Activated naive CD8-positive, alpha-beta T cell treated with anti-CD3 and anti-CD28 coated beads, Interleukin-2, amount 10 ng/mL, durations not matched to agents 7 days and 5 days (primary cell): ENCODE data around the gene GNB1. TPM values are rescaled to one million over a fixed set of nuclear protein-coding genes. Genes with fewer than 3 reads are reported as not detected.
"Not testable (repeated sequence)": the region's sequence is repeated elsewhere in the genome, so short reads cannot be mapped to it uniquely, and the experiment has no call there.

Experiments
- ATAC-seq: fragments of 150-1000 bp; cut with Tn5 transposase; one replicate; pipeline ENCODE4 v1.10.0; 2021; ENCODE audit warnings: low read depth, moderate library complexity
- POLR2A ChIA-PET: fragments of 350-600 bp; sonication (Branson Sonifier 250); formaldehyde crosslinking; loops from one replicate; lab custom pipeline; 2021; ENCODE audit warnings: antibody characterized with exemption; lab: Charles Lee
- DNase-seq: peaks from one replicate; pipeline ENCODE4 v3.0.0; 2021
- H3K27ac Mint-ChIP-seq: one replicate; pipeline ENCODE4 v1.8.0; 2022; ENCODE audit warnings: mild to moderate bottlenecking, mixed read lengths
- H3K27me3 Mint-ChIP-seq: one replicate; pipeline ENCODE4 v1.8.0; 2022; ENCODE audit warnings: mild to moderate bottlenecking, moderate library complexity, mixed read lengths
- H3K36me3 Mint-ChIP-seq: one replicate; pipeline ENCODE4 v1.8.0; 2021; ENCODE audit warnings: mild to moderate bottlenecking, mixed read lengths
- H3K4me1 Mint-ChIP-seq: one replicate; pipeline ENCODE4 v1.8.0; 2021; ENCODE audit warnings: mixed read lengths
- H3K4me3 Mint-ChIP-seq: one replicate; pipeline ENCODE4 v1.8.0; 2022; ENCODE audit warnings: mild to moderate bottlenecking, moderate library complexity, mixed read lengths
- H3K9me3 Mint-ChIP-seq: one replicate; pipeline ENCODE4 v1.8.0; 2021; ENCODE audit warnings: mixed read lengths
- total RNA-seq, 2 experiments: library from RNA; stranded (reverse); gene quantifications; one replicate each; pipeline ENCODE4 v1.2.3, GENCODE V29; 2021

GNB1 gene
- total RNA-seq, 2 experiments from 2014 or later, result 353 to 372 TPM

DNA sequence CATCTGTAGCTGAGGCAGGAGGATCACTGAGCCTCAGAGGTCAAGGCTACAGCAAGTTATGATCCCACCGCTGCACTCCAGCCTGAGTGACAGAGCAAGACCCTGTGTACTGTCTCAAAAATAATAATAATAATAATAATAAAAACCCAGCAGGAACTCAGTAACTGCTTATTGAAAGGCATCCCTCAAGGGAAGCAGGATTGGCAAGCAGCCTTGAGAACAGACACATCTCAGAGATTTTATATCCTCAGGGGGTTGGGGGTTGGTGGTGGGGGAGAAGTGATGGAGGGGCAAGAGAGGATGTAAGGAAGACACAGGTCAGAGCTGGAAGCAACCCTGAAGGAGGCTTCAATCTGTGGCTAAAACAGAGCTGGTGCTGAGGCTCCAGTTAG lies 29.6 kb downstream of the GNB1 start:
- H3K4me3 Mint-ChIP-seq, result no peak overlapping the region
- H3K27me3 Mint-ChIP-seq, result no peaks in the 10 kb centered on the region
- H3K9me3 Mint-ChIP-seq, result no peaks in the 10 kb centered on the region
- POLR2A ChIA-PET, result no interaction called here
- no peak for DNase-seq
- no peak for ATAC-seq
- peaks cover 32% of the 10 kb centered on the region for H3K4me1 Mint-ChIP-seq
- no peak overlapping the region for H3K27ac Mint-ChIP-seq
- H3K36me3 Mint-ChIP-seq, result peaks cover 13% of the 10 kb centered on the region

- H3K9me3 Mint-ChIP-seq, POLR2A ChIA-PET, H3K27me3 Mint-ChIP-seq, ATAC-seq, H3K27ac Mint-ChIP-seq, DNase-seq: not testable (repeated sequence)
- H3K4me1 Mint-ChIP-seq, result peaks cover 28% of the 10 kb centered on the region
- H3K4me3 Mint-ChIP-seq, result peak overlapping the region; percentile 8
- H3K36me3 Mint-ChIP-seq, result peaks cover 10% of the 10 kb centered on the region
Measured at GRCh38 chr1:1859970-1860697, 30.8 kb downstream of the GNB1 start.

DNA sequence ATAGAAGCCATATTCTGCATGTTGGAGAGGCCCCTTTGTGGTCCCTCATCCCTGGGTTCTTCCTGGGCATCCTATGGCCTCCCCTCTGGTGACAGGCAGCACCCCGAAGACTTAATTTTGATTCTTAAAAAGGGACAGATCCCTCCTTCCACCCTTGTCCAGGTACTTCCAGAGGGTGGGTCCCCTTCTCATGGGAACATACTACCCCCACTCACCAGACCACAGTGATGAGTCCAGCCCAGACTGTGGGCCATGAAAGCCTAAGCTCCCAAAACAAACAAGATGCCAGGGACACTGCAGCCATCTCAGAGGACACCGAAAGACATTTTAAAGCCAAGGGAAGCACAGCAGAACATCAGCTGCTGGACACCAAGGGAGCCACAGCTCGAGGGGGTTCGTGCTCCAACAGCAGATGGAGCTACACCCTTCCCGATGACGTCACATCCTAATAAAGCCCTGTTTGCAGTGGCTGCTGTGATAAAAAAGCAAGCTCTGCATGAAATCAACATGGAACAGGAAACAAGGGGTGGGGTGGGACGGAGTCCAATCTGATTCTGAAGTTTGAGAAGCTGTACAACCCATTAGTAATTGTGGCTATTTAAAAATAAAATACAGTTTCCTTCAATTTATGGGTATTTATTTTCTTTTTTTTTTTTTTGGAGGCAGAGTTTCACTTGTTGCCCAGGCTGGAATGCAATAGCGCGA lies 32.4 kb downstream of the GNB1 start:
- Mint-ChIP-seq H3K36me3 (peaks cover 12% of the 10 kb centered on the region), H3K4me1 (peaks cover 29% of the 10 kb centered on the region), H3K27me3 (no peaks in the 10 kb centered on the region), H3K27ac (peak overlapping the region; percentile 6), H3K9me3 (no peaks in the 10 kb centered on the region), H3K4me3 (no peak overlapping the region)
- DNase-seq (no peak), ATAC-seq (no peak)
- POLR2A ChIA-PET, result no interaction called here

DNA sequence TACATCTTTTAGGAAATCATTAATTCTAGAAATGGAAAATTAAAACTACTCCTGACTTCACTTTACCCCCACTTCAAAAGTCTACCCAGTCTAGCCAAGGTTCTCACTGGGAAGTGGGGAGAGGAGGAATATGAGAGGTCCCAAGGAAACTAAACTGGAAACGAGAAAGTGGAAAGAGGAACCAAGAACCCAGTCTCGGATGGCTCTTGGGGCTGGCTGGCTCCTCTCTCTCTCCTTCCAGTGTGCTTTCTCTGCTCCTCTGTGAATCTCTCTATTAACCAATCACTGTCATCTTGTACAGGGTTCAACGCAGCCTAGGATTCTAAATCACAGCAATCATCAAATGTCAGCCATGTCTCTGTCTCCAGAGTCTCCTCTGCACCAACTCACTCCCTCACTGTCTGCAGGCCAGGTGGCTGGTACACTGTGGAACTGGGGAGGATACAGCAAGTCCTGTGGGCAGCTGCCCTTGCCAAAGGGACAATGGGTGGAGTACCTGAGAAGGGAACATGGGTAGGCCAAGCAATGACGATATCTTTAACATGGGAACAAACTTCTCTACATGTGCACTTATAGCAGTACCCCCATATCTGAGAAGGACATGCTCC lies 33.7 kb downstream of the GNB1 start:
- Mint-ChIP-seq H3K9me3 (no peaks in the 10 kb centered on the region), H3K27ac (no peak overlapping the region), H3K4me3 (no peak overlapping the region), H3K36me3 (peaks cover 16% of the 10 kb centered on the region), H3K4me1 (peaks cover 33% of the 10 kb centered on the region), H3K27me3 (no peaks in the 10 kb centered on the region)
- DNase-seq (no peak), ATAC-seq (no peak)
- POLR2A ChIA-PET, result no interaction called here

- H3K27me3 Mint-ChIP-seq, H3K9me3 Mint-ChIP-seq, POLR2A ChIA-PET, ATAC-seq, DNase-seq, H3K4me3 Mint-ChIP-seq, H3K27ac Mint-ChIP-seq: not testable (repeated sequence)
- Mint-ChIP-seq H3K4me1 (peaks cover 31% of the 10 kb centered on the region), H3K36me3 (peaks cover 16% of the 10 kb centered on the region)
Measured at GRCh38 chr1:1856161-1856560, 34.7 kb downstream of the GNB1 start.

- Mint-ChIP-seq H3K27me3 (no peaks in the 10 kb centered on the region), H3K4me3 (no peak overlapping the region), H3K36me3 (peaks cover 13% of the 10 kb centered on the region), H3K4me1 (peaks cover 28% of the 10 kb centered on the region), H3K9me3 (no peaks in the 10 kb centered on the region), H3K27ac (peak overlapping the region; percentile 9)
- POLR2A ChIA-PET, result no interaction called here
- DNase-seq (no peak), ATAC-seq (no peak)
Measured at GRCh38 chr1:1853593-1854257, 37.2 kb downstream of the GNB1 start.

DNA sequence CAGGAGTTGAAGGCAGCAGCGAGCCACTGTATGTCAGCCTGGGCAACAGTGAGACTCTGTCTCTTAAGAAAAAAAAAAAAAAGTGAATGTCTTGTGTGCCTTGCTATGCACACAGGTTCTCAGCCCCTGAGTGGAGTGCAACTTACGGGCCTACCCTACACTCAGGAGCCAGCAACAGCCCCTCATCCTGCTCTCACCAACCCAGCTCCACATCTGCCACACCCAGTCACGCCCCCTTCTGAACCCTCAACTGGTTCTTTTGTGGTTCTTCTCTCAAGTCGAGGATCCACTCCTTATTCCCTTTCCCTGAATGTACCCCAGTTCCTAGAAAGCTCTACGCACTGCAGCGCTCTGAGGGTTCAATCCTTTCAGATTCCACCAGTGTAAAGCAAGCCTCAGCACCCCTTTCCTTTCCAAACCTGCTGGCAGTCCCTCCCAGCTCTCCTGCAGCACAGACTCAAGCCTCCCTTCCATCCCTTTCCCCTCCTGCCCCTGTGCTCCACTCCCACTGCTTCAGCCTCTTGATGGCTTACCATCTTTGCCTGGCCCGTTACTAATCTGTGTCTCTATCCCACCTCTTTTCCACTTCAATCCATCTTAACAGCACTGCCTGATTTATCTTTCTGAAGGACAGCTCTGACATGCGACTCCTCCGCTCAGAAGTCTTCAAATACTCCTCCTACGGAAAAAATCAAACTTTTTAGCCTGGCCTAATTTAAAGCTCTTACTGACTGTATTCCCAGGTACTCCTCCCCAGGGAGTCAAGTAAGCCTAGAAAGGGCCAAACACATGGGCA lies 38.1 kb downstream of the GNB1 start:
- POLR2A ChIA-PET, result no interaction called here
- no peak for DNase-seq
- H3K4me1 Mint-ChIP-seq, result peaks cover 28% of the 10 kb centered on the region

GRCh38 chr1:1847890-1848289 lies 43.0 kb downstream of the GNB1 start:
- ATAC-seq, result no peak
- no peak overlapping the region for H3K27ac Mint-ChIP-seq
- H3K4me3 Mint-ChIP-seq, result no peak overlapping the region
- POLR2A ChIA-PET, result no interaction called here
- H3K36me3 Mint-ChIP-seq, result peaks cover 9% of the 10 kb centered on the region
- H3K4me1 Mint-ChIP-seq, result peaks cover 18% of the 10 kb centered on the region
- DNase-seq, result no peak
- no peaks in the 10 kb centered on the region for H3K9me3 Mint-ChIP-seq
- no peaks in the 10 kb centered on the region for H3K27me3 Mint-ChIP-seq

More for the DNA sequence above, 38.1 kb downstream of the GNB1 start:
- no peak for ATAC-seq
- Mint-ChIP-seq H3K36me3 (peaks cover 13% of the 10 kb centered on the region), H3K27me3 (no peaks in the 10 kb centered on the region), H3K9me3 (no peaks in the 10 kb centered on the region), H3K27ac (peak overlapping the region; percentile 46), H3K4me3 (no peak overlapping the region)

DNA sequence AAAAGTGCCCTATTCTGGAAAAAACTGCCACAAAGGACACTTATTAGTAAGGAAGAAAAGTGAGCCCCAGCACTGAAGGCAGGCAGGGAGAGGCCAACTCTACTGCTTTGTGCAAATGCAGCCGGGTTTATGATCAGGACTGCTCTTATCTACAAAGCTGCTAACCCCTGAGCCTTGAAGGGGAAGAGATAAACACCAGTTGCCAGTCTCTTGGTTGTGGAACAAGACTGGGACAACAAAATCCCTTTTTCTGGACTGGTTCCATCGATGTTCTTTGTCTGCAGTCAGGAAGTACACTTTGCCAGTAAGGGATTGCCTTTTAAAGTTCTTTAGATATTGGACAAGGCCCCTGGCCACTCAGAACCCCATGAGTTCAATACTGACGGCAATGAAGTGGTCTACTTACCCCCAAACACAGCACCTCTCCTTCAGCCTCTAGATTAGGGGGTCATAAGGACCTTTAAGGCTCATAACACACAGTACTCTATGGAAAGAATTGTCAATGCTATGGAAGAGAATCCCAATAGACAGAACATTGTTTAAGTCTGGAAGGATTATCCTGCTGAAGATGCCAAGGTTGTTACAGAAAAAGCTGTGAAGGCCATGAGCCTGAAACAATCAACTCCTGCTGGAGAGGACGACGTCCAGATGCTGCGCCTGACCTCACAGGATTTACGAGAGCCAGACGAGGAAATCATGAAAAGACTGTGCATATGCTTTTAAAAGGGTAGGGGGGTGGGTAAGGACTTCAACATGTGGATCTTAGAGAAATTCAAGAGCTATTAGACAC lies 43.6 kb downstream of the GNB1 start:
- H3K27me3 Mint-ChIP-seq, result no peaks in the 10 kb centered on the region
- DNase-seq (no peak), ATAC-seq (no peak)
- peaks cover 5% of the 10 kb centered on the region for H3K36me3 Mint-ChIP-seq
- H3K9me3 Mint-ChIP-seq, result no peaks in the 10 kb centered on the region
- H3K27ac Mint-ChIP-seq, result no peak overlapping the region
- H3K4me3 Mint-ChIP-seq, result no peak overlapping the region
- H3K4me1 Mint-ChIP-seq, result peaks cover 15% of the 10 kb centered on the region
- POLR2A ChIA-PET, result interaction anchor here (1.1 kb wide), 1 partner anchor 45 kb away, joined by 3 read pairs; no protein-coding TSS in a partner anchor

DNA sequence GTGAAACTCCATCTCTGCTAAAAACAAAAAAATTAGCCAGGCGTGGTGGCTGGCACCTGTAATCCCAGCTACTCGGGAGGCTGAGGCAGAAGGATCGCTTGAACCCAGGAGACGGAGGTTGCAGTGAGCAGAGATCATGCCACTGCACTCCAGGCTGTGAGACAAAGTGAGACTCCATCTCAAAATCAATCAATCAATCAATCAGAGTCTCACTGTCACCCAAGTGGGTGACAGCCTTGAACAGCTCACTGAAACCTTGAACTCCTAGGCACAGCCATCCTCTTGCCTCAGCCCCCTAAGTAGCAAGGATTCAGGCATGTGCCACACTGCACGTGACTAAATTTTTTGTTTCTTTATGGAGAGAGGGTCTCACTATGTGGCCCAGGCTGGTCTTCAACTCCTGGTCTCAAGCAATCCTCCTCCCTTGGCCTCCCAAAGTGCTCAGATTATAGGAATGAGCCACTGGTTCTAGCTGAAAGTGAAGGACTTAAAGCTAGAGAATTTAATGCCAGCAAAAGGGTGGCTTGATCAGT lies 44.4 kb downstream of the GNB1 start:
- Mint-ChIP-seq H3K4me1 (peaks cover 18% of the 10 kb centered on the region), H3K27ac (no peak overlapping the region), H3K4me3 (no peak overlapping the region), H3K9me3 (no peaks in the 10 kb centered on the region), H3K27me3 (no peaks in the 10 kb centered on the region), H3K36me3 (peaks cover 5% of the 10 kb centered on the region)
- POLR2A ChIA-PET, result interaction anchor here (1.1 kb wide), 1 partner anchor 45 kb away, joined by 3 read pairs; no protein-coding TSS in a partner anchor
- DNase-seq (no peak), ATAC-seq (no peak)

GRCh38 chr1:1842360-1843146 lies 48.3 kb downstream of the GNB1 start:
- POLR2A ChIA-PET, result no interaction called here
- no peak for DNase-seq

More at GRCh38 chr1:1842360-1843146, 48.3 kb downstream of the GNB1 start:
- H3K27ac Mint-ChIP-seq, result no peak overlapping the region
- no peaks in the 10 kb centered on the region for H3K9me3 Mint-ChIP-seq
- H3K4me3 Mint-ChIP-seq, result no peak overlapping the region
- H3K36me3 Mint-ChIP-seq, result peaks cover 13% of the 10 kb centered on the region
- H3K27me3 Mint-ChIP-seq, result no peaks in the 10 kb centered on the region
- ATAC-seq, result no peak
- peaks cover 13% of the 10 kb centered on the region for H3K4me1 Mint-ChIP-seq
